WERI-Rb-1 (cell line): ENCODE data around the gene WNT4.

Source experiments
- DNase-seq: peaks from one replicate; pipeline ENCODE4 v3.0.0-alpha.2; 2020
- H3K27ac ChIP-seq: fragments of 250-450 bp; sonication (Bioruptor Pico); 2 replicates; pipeline ENCODE4 v1.5.1; 2020; ENCODE audit warnings: mild to moderate bottlenecking, moderate library complexity
- H3K27me3 ChIP-seq: fragments of 250-450 bp; sonication (Bioruptor Pico); 2 replicates; pipeline ENCODE4 v1.5.1; 2021; ENCODE audit warnings: mild to moderate bottlenecking, low read depth, moderate library complexity; ENCODE audit not compliant: insufficient read depth, severe bottlenecking
- H3K36me3 ChIP-seq: fragments of 250-450 bp; sonication (Bioruptor Pico); 2 replicates; pipeline ENCODE4 v1.5.1; 2020; ENCODE audit warnings: mild to moderate bottlenecking, moderate library complexity
- H3K4me3 ChIP-seq: 2 replicates; pipeline ENCODE4 v1.5.1; 2011; ENCODE audit warnings: low read depth, mild to moderate bottlenecking, control low read depth, low read length
- H3K9me3 ChIP-seq: fragments of 250-450 bp; sonication (Bioruptor Pico); 2 replicates; pipeline ENCODE4 v1.5.1; 2021; ENCODE audit warnings: mild to moderate bottlenecking, moderate library complexity; ENCODE audit not compliant: severe bottlenecking
- TF ChIP-seq, protein P1 (sequence below): IDR thresholded peaks from 2 replicates; pipeline ENCODE4 v1.5.1; 2011; ENCODE audit warnings: low read depth, mild to moderate bottlenecking, control low read depth, inconsistent platforms, low read length

The WNT4 gene

GRCh38 chr1:22122273-22123070, 20.4 kb downstream of the WNT4 start:
- no peak overlapping the region for H3K27ac ChIP-seq
- no peak for DNase-seq

GRCh38 chr1:22121421-22121911, 21.4 kb downstream of the WNT4 start:
- TF ChIP-seq, protein P1, sequence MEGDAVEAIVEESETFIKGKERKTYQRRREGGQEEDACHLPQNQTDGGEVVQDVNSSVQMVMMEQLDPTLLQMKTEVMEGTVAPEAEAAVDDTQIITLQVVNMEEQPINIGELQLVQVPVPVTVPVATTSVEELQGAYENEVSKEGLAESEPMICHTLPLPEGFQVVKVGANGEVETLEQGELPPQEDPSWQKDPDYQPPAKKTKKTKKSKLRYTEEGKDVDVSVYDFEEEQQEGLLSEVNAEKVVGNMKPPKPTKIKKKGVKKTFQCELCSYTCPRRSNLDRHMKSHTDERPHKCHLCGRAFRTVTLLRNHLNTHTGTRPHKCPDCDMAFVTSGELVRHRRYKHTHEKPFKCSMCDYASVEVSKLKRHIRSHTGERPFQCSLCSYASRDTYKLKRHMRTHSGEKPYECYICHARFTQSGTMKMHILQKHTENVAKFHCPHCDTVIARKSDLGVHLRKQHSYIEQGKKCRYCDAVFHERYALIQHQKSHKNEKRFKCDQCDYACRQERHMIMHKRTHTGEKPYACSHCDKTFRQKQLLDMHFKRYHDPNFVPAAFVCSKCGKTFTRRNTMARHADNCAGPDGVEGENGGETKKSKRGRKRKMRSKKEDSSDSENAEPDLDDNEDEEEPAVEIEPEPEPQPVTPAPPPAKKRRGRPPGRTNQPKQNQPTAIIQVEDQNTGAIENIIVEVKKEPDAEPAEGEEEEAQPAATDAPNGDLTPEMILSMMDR = no peak
- H3K9me3 ChIP-seq = no peaks in the 10 kb centered on the region
- no peak for DNase-seq
- H3K4me3 ChIP-seq = no peak overlapping the region
- H3K36me3 ChIP-seq = no peaks in the 10 kb centered on the region
- no peak overlapping the region for H3K27ac ChIP-seq
- H3K27me3 ChIP-seq = no peaks in the 10 kb centered on the region

More at GRCh38 chr1:22122273-22123070, 20.4 kb downstream of the WNT4 start:
- H3K9me3 ChIP-seq = no peaks in the 10 kb centered on the region
- no peak overlapping the region for H3K4me3 ChIP-seq
- no peaks in the 10 kb centered on the region for H3K36me3 ChIP-seq
- TF ChIP-seq, protein P1 = no peak
- no peaks in the 10 kb centered on the region for H3K27me3 ChIP-seq

- Histone ChIP-seq H3K27ac (no peak overlapping the region), H3K27me3 (no peaks in the 10 kb centered on the region), H3K36me3 (no peaks in the 10 kb centered on the region), H3K9me3 (no peaks in the 10 kb centered on the region), H3K4me3 (no peak overlapping the region)
- TF ChIP-seq, protein P1 = no peak
- no peak for DNase-seq
Observed at GRCh38 chr1:22120469-22120790, 22.5 kb downstream of the WNT4 start.

DNA sequence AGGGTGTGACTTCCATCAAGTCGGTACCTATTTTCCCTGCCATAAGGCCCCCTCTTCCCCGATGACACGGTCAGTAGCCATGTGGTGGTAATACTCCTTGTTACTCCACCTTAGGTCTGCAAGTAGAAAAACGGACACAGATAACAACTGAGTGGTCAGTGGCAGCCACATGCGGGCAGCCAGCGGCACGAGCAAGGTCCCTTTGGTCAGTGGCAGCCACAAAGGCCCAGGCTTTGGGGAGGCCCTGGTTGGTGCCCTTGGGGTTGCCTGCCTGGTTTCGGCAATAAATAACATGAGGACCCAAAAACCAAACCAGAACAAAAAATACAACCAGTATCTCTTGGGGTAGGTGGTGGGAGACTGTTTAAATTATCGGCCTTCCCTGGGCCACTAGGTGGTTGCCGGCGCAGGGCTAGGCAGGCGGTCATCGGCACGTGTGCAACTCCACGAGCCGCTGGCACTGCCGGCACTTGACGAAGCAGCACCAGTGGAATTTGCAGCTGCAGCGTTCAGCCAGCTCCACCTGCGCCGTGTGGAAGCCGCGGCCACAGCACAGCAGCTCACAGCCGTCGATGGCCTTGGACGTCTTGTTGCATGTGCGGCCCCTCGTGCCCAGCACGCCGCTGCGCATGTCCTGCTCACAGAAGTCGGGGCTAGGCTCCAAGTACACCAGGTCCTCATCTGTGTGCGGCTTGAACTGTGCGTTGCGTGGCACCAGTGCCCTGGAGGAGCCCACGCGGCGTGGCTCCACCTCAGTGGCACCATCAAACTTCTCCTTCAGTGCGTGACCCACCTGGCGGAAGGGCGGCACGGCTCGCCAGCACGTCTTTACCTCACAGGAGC, 23.1 kb downstream of the WNT4 start:
- Histone ChIP-seq H3K9me3 (no peaks in the 10 kb centered on the region), H3K36me3 (no peaks in the 10 kb centered on the region), H3K27me3 (no peaks in the 10 kb centered on the region), H3K4me3 (no peak overlapping the region), H3K27ac (no peak overlapping the region)
- TF ChIP-seq, protein P1 = no peak
- no peak for DNase-seq

DNA sequence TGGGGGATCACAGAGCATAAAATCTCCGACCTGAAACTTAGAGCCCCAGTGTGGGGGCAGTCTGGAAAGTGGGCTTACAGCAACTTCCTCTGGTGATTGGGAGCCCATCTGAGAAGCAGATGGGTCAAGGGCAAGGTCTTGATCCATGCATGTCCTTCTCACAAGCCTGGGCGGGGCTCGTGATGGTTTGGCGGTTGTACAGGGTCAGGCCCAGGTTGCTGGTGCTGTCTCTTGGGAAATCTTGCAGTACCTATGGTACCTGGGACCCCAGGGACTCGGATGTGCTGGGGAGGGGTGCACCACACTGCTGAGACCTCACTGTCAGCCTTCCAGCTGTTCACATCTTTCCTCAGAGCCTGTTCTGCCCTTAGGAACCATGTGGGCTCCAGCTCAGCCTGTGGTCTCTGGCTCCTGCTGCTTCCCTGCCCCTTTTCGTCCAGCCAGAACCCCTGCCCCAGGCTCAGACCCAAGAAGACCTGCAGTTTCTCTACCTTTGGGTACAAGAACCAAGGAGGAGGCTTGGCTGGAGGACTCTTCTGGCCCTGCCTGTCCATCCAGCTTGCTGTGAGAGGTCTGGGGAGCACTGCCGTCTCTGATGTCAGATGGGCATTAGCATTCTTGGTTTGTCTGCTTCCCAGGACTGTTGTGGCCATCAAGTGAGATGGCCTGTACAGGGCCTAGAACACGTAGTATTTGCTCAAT, 24.5 kb downstream of the WNT4 start:
- no peaks in the 10 kb centered on the region for H3K36me3 ChIP-seq

More for the DNA sequence above, 24.5 kb downstream of the WNT4 start:
- no peaks in the 10 kb centered on the region for H3K27me3 ChIP-seq
- no peak overlapping the region for H3K27ac ChIP-seq
- no peaks in the 10 kb centered on the region for H3K9me3 ChIP-seq
- DNase-seq = no peak
- TF ChIP-seq, protein P1 = no peak
- H3K4me3 ChIP-seq = no peak overlapping the region
